Fibroblast of skin of left quadriceps (primary cell): ENCODE measurements around the gene SAMD10.

Experiments
- DNase-seq, 2 experiments: peaks; one replicate each; pipeline ENCODE4 v3.0.0-alpha.2; 2013; ENCODE audit warnings: low read depth in 2 of 2

Gene SAMD10

GRCh38 chr20:63955827-63956663, 23.4 kb downstream of the SAMD10 start, which contains the start of gene UCKL1:
Gene UCKL1, minus strand, starts transcription at chr20:63956416. Its CDS starts 44 bp downstream, at chr20:63956372.
- DNase-seq, result peak; percentile 74 to 78

GRCh38 chr20:63955281-63955826, 24.1 kb downstream of the SAMD10 start:
- no peak for DNase-seq

- no peak for DNase-seq
Measured at GRCh38 chr20:63953764-63954429, 25.5 kb downstream of the SAMD10 start.

- DNase-seq, result no peak
Measured at GRCh38 chr20:63952769-63953168, 26.7 kb downstream of the SAMD10 start.

- no peak for DNase-seq
Measured at GRCh38 chr20:63952210-63952535, 27.3 kb downstream of the SAMD10 start.

- no peak for DNase-seq
Measured at GRCh38 chr20:63951398-63952209, 27.8 kb downstream of the SAMD10 start.

GRCh38 chr20:63950701-63951397, 28.6 kb downstream of the SAMD10 start:
- DNase-seq, result no peak

GRCh38 chr20:63947638-63948456, 31.6 kb downstream of the SAMD10 start:
- DNase-seq, result no peak

- DNase-seq, result no peak
Measured at GRCh38 chr20:63946986-63947637, 32.3 kb downstream of the SAMD10 start.

- DNase-seq, result no peak
Measured at GRCh38 chr20:63945921-63946920, 33.2 kb downstream of the SAMD10 start.

GRCh38 chr20:63945031-63945658, 34.3 kb downstream of the SAMD10 start:
- DNase-seq, result no peak

- no peak for DNase-seq
Measured at GRCh38 chr20:63944078-63944941, 35.1 kb downstream of the SAMD10 start.

GRCh38 chr20:63943808-63944077, 35.7 kb downstream of the SAMD10 start:
- DNase-seq, result no peak

- DNase-seq, result no peak
Measured at GRCh38 chr20:63942969-63943807, 36.3 kb downstream of the SAMD10 start.

- DNase-seq, result no peak
Measured at GRCh38 chr20:63942250-63942951, 37.0 kb downstream of the SAMD10 start.
